ENCODE data around the gene NQO2.

Gene NQO2

DNA sequence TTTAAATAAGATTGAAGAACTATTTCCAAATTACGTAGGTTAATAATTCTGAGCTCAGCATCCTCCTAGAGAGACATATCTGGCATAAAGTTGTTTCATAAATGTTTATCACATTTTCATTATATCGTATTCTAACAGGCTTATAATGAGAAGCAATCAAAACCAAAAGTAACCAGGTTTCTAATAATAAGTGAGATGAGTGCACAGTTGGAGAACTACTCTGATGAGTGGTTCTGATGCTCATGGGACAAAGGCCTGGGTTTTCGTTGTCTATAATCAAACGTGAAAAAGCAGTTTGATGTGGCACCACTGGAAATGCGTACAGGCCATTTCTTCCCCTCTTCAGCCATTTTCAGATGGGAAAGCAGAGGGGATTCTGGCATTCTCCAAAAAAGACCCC, 23.6 kb upstream of the NQO2 start:
- no peak for TF ChIP-seq ZNF274 (IDR thresholded peaks at IDR 0.05; ENCODE audit: low read depth, low read length)
- H3K4me3 ChIP-seq (ENCODE audit: low read length) = no peak overlapping the region

GRCh38 chr6:2976571-2977085, 23.1 kb upstream of the NQO2 start:
- no peak for TF ChIP-seq ZNF274 (IDR thresholded peaks at IDR 0.05; ENCODE audit: low read depth, low read length)
- no peak overlapping the region for H3K4me3 ChIP-seq (ENCODE audit: low read length)

GRCh38 chr6:2977290-2977689, 22.4 kb upstream of the NQO2 start:
- no peak overlapping the region for H3K4me3 ChIP-seq (ENCODE audit: low read length)
- no peak for TF ChIP-seq ZNF274 (IDR thresholded peaks at IDR 0.05; ENCODE audit: low read depth, low read length)

- TF ChIP-seq ZNF274 (IDR thresholded peaks at IDR 0.05; ENCODE audit: low read depth, low read length) = no peak
- H3K4me3 ChIP-seq (ENCODE audit: low read length) = no peak overlapping the region
These were observed 21.7 kb upstream of the NQO2 start for GRCh38 chr6:2977799-2978590.

DNA sequence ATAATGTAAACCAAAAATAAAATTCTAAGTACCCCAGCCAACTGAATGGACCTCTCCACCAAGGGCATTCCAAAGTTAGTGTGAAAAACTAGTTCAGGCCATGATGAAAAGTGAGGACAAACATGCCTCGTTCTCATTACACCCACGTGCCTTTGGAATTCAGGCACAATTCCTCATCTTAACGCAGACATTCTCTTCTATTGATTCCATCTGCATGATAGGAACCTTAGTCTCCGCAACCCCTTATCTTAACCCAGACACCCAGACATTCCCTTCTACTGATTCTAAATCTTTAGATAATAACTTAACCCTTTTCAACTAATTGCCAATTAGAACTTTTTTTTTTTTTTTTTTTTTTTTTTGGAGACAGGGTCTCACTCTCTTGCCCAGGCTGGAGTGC, 20.8 kb upstream of the NQO2 start:
- no peak overlapping the region for H3K4me3 ChIP-seq (ENCODE audit: low read length)
- TF ChIP-seq ZNF274 (IDR thresholded peaks at IDR 0.05; ENCODE audit: low read depth, low read length) = no peak

- TF ChIP-seq ZNF274 (IDR thresholded peaks at IDR 0.05; ENCODE audit: low read depth, low read length) = no peak
- no peak overlapping the region for H3K4me3 ChIP-seq (ENCODE audit: low read length)
These were observed 19.8 kb upstream of the NQO2 start for GRCh38 chr6:2979819-2980464.

DNA sequence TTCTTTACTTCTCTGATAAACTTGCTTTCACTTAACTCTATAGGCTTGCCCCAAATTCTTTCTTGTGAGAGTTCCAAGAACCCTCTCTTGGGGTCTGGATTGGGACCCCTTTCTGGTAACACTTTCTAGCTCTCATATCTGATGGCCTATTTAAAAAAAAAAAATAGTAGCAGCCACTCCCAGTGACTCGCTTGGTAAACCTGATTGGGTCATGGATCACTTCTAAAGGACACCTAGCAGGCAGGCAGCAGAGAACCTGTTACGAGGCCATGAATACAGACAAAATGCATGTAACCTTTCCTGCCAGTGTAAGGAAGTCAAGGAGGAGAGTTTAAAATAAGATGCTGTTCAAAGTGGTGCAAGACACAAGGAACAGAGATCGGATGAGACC, 19.2 kb upstream of the NQO2 start:
- H3K4me3 ChIP-seq (ENCODE audit: low read length) = no peak overlapping the region
- TF ChIP-seq ZNF274 (IDR thresholded peaks at IDR 0.05; ENCODE audit: low read depth, low read length) = no peak

DNA sequence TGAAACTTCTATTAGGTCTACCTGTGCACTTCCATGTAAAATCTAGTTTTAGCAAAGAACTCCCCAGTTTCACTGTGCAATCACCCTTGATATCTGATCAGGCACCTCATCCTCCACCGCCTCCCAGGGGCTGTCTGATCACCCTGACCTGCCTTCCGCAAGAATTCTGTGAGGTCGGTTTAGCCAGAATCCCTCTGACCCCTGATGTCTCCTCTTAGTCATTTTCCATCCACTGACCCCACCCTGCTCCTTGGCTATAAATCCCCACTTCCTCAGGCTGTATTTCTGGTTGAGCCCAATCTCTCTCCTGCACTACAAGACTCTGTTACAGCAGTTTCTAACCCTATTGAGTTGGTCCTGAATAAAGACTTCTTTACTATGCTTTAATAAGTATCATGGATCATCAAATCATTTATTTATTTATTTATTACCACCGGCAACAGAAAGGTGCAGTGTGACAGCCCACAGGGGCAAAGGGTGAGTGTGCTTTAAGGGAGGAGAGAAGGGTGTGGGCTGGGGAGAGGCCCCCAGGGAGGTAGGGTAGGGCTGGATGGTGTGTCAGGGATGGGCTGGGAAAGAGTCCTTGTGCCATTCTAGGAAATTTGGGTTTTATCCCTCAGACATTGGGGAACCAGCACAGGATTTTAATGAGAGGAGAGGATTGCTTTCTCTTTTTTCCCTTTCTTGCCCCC, 17.1 kb upstream of the NQO2 start:
- no peak overlapping the region for H3K4me3 ChIP-seq (ENCODE audit: low read length)
- no peak for TF ChIP-seq ZNF274 (IDR thresholded peaks at IDR 0.05; ENCODE audit: low read depth, low read length)

DNA sequence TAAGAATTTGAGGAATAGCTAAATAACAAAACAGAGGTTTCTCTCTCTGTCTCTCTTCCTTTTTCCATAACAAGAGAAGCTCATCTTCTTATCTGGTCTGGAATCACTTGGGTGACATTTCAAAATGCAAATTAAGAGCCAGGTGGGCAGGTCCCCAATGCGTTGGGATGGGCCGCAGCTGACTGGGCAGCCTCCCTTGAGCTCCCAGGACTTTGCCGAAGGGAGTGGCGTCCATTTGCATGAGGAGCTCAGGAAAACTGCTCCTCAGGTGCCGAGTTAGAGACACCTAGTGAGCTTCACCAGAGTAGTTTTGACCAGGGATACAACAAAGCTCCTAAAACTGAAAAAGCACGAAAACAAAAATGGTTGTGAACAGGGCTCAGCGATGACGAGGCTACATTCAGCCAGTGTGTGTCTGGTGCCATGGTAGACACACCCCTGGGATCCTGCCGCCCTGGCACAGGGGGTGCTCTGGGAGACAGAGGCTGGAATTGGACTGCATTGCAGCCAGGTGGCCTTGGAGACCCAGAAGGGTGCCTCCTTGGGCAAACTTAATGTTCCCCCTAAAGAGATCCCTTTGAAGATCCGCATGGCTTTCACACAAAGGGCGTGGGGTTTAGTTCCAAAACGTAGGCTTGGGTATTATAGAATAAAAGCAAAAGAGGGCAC, 14.8 kb upstream of the NQO2 start:
- TF ChIP-seq ZNF274 (IDR thresholded peaks at IDR 0.05; ENCODE audit: low read depth, low read length) = no peak
- no peak overlapping the region for H3K4me3 ChIP-seq (ENCODE audit: low read length)

- no peak overlapping the region for H3K4me3 ChIP-seq (ENCODE audit: low read length)
- TF ChIP-seq ZNF274 (IDR thresholded peaks at IDR 0.05; ENCODE audit: low read depth, low read length) = no peak
These were observed 12.9 kb upstream of the NQO2 start for GRCh38 chr6:2986722-2987221.

GRCh38 chr6:2988094-2988425, 11.6 kb upstream of the NQO2 start:
- TF ChIP-seq ZNF274 (IDR thresholded peaks at IDR 0.05; ENCODE audit: low read depth, low read length) = no peak
- H3K4me3 ChIP-seq (ENCODE audit: low read length) = no peak overlapping the region; the same call in 1 of the 2 replicates

GRCh38 chr6:2988426-2989331, 11.0 kb upstream of the NQO2 start:
- no peak for TF ChIP-seq ZNF274 (IDR thresholded peaks at IDR 0.05; ENCODE audit: low read depth, low read length)

More at GRCh38 chr6:2988426-2989331, 11.0 kb upstream of the NQO2 start:
- peak overlapping the region; percentile 92 for H3K4me3 ChIP-seq (ENCODE audit: low read length)

Measured in GM08714 (cell line).